Glomerular visceral epithelial cell (primary cell): ENCODE results near the gene PDCD6IP.
"Not testable (repeated sequence)": the region's sequence is repeated elsewhere in the genome, so short reads cannot be mapped to it uniquely, and the experiment has no call there.

ENCODE experiments used
- DNase-seq: peaks from one replicate; pipeline ENCODE4 v3.0.0-alpha.2; 2016; ENCODE audit errors: extremely low spot score

The PDCD6IP gene

DNA sequence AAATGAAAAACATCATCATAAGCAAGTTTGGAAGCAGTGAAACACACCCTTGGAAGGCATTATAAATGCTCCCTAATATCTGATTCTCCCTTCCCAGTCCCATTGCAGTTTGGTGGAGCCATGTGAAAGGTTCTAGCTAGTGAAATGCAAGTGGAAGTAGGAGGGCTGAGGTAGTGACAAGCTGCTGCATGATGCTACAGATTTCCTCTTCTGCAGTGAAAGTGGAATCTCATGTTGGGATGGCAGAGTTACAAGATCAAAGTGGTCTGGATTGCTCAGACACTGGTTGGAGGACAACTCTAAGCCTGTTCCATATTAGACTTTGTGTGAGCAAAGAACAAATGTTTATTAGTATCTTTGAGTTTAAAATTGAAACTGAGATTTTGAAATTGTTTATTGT, 3.3 kb upstream of the PDCD6IP start:
- DNase-seq: no peak

GRCh38 chr3:33795856-33796536, 2.4 kb upstream of the PDCD6IP start:
- DNase-seq: no peak

DNA sequence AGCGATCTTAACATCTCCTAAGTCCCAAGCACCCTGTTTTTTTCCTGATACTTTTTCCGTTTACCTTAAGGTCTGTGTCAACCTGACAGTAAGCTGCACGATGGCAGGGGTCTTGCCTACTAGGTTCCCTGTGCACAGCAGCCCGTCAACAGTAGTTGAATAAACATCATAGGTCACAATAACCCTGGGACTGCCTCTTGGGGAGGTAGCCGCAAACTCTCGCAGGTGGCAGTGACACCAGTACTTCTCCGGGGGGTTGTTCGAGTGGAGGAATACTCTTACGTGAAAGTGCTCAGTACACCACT, 365 bp upstream of the PDCD6IP start:
- DNase-seq: no peak

GRCh38 chr3:33799202-33799551, 747 bp downstream of the PDCD6IP start:
- no peak for DNase-seq

DNA sequence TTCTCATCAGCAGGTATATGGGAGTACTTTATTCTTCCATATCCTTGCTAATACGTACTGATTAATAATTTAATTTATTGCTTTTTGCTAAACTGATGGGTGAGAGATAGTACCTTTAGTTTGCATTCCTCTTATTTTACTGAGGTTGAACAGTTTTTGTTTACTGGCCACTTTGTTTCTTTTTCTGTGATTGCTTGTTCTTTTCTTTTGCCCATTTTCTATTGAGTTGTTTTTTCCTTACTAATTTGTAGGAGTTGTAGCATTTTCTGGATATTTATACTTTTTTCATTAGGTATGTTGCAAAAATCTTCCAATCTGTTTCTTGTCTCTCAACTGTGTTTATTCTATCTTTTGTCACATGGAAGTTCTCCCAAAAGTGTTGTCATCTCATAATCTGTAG, 4.8 kb downstream of the PDCD6IP start:
- DNase-seq: no peak

- DNase-seq: no peak
Observed at GRCh38 chr3:33803894-33804526, 5.6 kb downstream of the PDCD6IP start.

- DNase-seq: no peak
Observed at GRCh38 chr3:33807191-33807590, 8.8 kb downstream of the PDCD6IP start.

- no peak for DNase-seq
Observed at GRCh38 chr3:33808559-33808958, 10.1 kb downstream of the PDCD6IP start.

DNA sequence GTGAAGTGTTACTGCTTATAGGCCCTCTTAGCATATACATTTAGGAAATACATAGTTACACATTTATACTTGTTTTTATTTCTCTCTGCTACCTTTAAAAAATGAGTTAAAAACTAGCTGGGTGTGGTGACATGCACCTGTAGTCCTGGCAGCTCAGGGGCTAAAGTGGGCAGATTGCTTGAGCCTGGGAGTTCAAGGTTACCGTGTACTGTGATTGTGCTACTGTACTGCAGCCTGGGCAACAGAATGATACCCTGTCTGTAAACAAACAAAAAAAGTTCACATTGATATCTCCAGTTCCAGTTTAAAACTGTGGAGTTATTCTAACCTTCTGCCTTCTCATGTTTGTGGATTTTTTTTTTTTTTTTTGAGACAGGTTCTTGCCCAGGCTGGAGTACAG, 12.1 kb downstream of the PDCD6IP start:
- no peak for DNase-seq

DNA sequence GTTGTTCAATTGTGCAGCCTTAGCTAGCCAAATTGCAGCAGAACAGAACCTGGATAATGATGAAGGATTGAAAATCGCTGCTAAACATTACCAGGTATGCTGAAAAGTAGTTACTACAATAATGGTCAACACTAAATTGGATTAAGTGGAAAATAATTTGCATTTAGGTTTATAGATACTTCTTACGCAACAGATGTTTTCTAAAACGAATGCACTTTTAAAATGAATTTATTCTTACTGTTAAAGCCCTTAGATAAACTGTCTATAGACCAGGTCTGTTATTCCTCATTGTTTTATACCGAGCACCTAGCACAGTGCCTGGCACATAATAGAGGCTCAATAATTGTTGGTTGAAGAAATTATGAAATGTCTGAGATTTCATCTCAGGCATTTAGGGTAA, 23.6 kb downstream of the PDCD6IP start:
- no peak for DNase-seq

GRCh38 chr3:33823821-33824220, 25.4 kb downstream of the PDCD6IP start:
- DNase-seq: no peak

- no peak for DNase-seq
Observed at GRCh38 chr3:33825111-33825510, 26.7 kb downstream of the PDCD6IP start.

DNA sequence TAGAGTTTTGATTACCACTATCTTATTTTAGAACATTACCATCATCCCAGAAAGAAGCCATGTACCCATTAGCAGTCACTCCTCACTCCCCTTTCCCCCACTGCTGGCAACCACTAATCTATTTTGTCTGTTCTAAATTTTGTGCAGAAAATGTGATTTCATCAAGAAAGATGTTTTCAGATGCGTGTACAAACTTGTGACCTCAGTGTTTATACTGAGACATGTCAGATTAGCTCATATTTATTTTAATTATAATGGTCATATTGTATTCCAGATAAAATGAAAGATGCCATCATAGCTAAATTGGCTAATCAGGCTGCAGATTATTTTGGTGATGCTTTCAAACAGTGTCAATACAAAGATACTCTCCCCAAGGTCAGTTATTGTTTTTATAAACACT, 27.8 kb downstream of the PDCD6IP start:
- DNase-seq: no peak

DNA sequence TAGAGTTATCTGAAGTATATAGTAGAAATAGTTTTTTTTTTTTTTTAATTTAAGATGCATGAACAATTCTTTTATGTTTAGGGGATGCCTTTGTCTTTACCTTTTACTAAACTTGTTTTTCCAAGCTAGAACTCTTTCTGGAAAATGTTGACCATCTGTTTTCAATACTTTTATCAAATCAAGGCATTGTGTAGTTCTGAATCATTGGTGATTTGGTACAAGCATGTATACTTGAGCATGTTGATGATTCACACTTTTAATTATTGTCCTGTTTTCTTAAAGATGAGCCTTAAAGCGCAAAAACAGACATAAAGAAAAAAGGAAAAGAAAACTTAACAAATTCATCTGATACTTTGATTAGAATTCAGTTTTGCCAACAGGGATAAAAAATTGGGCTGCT, 28.3 kb downstream of the PDCD6IP start:
- DNase-seq: no peak

- DNase-seq: no peak
Observed at GRCh38 chr3:33829720-33830119, 31.3 kb downstream of the PDCD6IP start.

- DNase-seq: no peak
Observed at GRCh38 chr3:33831053-33831452, 32.6 kb downstream of the PDCD6IP start.

- no peak for DNase-seq
Observed at GRCh38 chr3:33833408-33834095, 35.1 kb downstream of the PDCD6IP start.

DNA sequence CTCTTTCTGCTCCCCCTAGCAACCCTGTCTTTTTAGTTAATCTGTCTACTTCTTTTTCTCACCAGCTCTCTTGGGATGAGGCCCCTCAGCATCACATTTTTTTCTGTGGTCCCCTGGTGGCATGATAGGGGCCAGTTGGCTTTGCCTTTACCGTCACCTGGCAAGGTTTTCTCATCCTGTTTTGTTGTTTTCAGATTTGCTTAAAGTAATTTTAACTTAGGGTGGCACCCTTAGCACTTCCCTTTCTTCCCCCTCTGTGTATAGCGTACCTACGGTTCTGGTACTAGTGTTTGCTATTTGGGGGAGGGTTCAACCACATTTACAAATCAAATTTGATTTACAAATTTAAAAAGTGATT, 35.6 kb downstream of the PDCD6IP start:
- DNase-seq: no peak

GRCh38 chr3:33837182-33837581, 38.8 kb downstream of the PDCD6IP start:
- not testable (repeated sequence) for DNase-seq

GRCh38 chr3:33839283-33839682, 40.9 kb downstream of the PDCD6IP start:
- no peak for DNase-seq

- DNase-seq: no peak
Observed at GRCh38 chr3:33840179-33840578, 41.7 kb downstream of the PDCD6IP start.

DNA sequence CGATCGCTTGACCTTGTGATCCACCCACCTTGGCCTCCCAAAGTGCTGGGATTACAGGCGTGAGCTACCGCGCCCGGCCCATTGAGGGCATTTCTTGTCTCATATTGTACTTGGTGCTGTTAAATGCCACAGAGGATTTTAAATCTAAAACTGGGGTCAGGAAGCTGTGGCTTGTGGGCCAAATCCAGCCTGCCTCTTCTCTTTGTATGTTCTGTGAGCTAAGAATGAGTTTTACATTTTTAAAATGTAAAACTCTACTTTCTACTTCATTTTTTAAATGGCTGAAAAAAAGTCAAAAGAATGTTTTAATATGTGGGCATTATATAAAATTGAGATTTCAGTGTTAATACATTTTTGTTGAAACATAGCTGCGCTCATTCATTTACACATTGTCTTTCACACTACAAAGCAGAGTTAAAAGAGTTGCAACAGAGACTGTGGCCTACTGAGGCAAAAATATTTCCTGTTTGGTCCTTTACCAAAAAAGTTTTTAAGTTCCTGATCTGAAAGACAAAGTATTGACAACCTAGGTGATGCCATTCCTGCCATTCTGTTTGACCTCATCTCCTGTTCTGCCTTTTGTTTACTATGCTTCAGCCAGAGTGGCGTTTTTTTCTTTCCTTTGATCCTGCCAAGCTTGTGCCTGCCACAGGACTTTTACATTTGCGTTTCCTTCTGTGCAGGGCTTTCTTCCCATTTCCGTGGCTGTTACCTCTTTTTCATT, 50.4 kb downstream of the PDCD6IP start:
- no peak for DNase-seq

GRCh38 chr3:33850599-33850998, 52.2 kb downstream of the PDCD6IP start:
- DNase-seq: not testable (repeated sequence)
